ENCODE data around the gene CLIP4. TPM values are rescaled to one million over a fixed set of nuclear protein-coding genes. Genes with fewer than 3 reads are reported as not detected.

The CLIP4 gene
- total RNA-seq, 3 donors from 2014 or later (not counting 1 experiment from before 2014, with no cell fraction given), result 56.8 to 88.0 (median 72.6) TPM

DNA sequence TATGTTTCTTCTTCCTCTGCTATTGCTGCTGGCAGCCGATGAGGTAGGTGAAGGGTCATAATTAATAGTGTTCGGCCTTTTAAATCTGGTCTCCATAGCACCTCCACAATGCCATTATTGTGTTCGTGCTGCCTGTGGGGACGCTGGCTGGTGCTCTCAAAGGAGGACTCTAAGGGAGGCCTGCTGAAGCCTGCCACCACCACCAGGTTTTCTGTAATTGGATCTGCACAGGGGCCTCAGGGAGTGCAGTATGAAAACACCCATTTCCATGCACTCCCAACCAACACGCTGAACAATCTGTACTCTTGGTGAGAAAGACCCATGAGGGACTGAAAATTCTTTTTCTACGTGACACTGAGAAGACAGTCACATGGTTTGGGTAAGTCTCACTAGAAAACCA, 17.6 kb upstream of the CLIP4 start:
- Mint-ChIP-seq H3K27ac (no peak overlapping the region), H3K27me3 (ENCODE audit: low read depth in 2 of 2) (no peaks in the 10 kb centered on the region), H3K9me3 (no peaks in the 10 kb centered on the region), H3K36me3 (no peaks in the 10 kb centered on the region), H3K4me3 (no peak overlapping the region), H3K4me1 (no peaks in the 10 kb centered on the region)
- H3K36me3 ChIP-seq (ENCODE audit: control insufficient read depth, insufficient read depth, low read length), result no peaks in the 10 kb centered on the region
- TF ChIP-seq, protein P1, sequence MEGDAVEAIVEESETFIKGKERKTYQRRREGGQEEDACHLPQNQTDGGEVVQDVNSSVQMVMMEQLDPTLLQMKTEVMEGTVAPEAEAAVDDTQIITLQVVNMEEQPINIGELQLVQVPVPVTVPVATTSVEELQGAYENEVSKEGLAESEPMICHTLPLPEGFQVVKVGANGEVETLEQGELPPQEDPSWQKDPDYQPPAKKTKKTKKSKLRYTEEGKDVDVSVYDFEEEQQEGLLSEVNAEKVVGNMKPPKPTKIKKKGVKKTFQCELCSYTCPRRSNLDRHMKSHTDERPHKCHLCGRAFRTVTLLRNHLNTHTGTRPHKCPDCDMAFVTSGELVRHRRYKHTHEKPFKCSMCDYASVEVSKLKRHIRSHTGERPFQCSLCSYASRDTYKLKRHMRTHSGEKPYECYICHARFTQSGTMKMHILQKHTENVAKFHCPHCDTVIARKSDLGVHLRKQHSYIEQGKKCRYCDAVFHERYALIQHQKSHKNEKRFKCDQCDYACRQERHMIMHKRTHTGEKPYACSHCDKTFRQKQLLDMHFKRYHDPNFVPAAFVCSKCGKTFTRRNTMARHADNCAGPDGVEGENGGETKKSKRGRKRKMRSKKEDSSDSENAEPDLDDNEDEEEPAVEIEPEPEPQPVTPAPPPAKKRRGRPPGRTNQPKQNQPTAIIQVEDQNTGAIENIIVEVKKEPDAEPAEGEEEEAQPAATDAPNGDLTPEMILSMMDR (IDR thresholded peaks at IDR 0.05), result no peak
- H3K9me3 ChIP-seq (ENCODE audit: control insufficient read depth, insufficient read depth, low read length), result no peaks in the 10 kb centered on the region
- no peak overlapping the region for H3K4me3 ChIP-seq (ENCODE audit: low read length)
- H3K4me1 ChIP-seq (ENCODE audit: control insufficient read depth, insufficient read depth, low read length), result no peaks in the 10 kb centered on the region
- intact Hi-C loops (cut with micrococcal nuclease), result no loop called here
- WGBS (ENCODE audit: insufficient coverage), result 95% methylated on average over 6 of the region's 6 CpGs
- ATAC-seq (no peak), DNase-seq (no peak)
- H3K27me3 ChIP-seq (ENCODE audit: control insufficient read depth, insufficient read depth, low read length), result no peaks in the 10 kb centered on the region
- no peak overlapping the region for H3K27ac ChIP-seq (ENCODE audit: low read length)

DNA sequence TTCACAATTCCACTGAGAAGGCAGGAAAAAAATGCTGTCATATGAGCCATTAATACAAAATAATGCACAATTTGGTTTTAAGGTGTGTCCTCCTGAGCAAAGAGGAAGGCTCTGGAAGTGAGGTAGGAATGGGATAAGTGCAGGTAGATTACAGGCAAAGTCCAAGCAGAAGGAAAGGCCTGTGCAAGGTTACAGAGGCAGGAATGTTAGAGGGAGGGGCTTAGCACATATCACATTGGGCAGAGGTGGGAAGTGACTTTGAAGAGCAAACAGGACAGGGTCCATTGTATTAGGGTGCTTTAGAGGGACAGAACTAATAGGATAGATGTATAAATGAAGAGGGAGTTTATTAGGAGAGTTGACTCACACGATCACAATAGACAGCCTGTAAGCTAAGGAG, 14.7 kb upstream of the CLIP4 start:
- Histone ChIP-seq H3K4me3 (ENCODE audit: low read length) (no peak overlapping the region), H3K36me3 (ENCODE audit: control insufficient read depth, insufficient read depth, low read length) (no peaks in the 10 kb centered on the region), H3K4me1 (ENCODE audit: control insufficient read depth, insufficient read depth, low read length) (no peaks in the 10 kb centered on the region), H3K27me3 (ENCODE audit: control insufficient read depth, insufficient read depth, low read length) (no peaks in the 10 kb centered on the region), H3K9me3 (ENCODE audit: control insufficient read depth, insufficient read depth, low read length) (no peaks in the 10 kb centered on the region), H3K27ac (ENCODE audit: low read length) (no peak overlapping the region)
- intact Hi-C loops (cut with micrococcal nuclease), result no loop called here
- Mint-ChIP-seq H3K4me1 (peaks cover 0 to 5% of the 10 kb centered on the region in 2 donors), H3K36me3 (no peaks in the 10 kb centered on the region), H3K9me3 (no peaks in the 10 kb centered on the region), H3K27ac (no peak overlapping the region), H3K4me3 (no peak overlapping the region), H3K27me3 (ENCODE audit: low read depth in 2 of 2) (no peaks in the 10 kb centered on the region)
- 93% methylated on average over 1 of the region's 1 CpG for WGBS (ENCODE audit: insufficient coverage)
- TF ChIP-seq, protein P1 (IDR thresholded peaks at IDR 0.05), result no peak
- DNase-seq (no peak), ATAC-seq (no peak)

DNA sequence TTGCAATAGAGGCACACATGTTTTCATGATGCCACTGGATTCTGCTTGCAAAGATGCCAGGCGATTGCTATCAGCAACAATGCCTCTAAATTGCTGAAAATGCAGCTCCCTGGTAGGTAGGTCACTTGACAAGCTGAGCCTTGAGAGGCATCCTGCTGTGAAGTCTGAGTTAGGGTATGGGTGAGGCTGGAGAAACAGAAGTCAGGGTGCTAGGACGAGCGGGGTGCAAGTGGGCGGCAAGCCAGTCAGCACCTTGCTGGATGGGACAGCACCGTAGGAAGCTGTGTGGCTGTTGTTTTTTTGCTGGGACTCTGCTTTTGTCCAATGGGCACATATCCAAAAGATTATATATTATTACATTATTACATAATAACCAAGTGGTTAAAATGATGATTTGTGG, 10.5 kb upstream of the CLIP4 start:
- H3K27ac Mint-ChIP-seq, result no peak overlapping the region
- H3K36me3 Mint-ChIP-seq, result no peaks in the 10 kb centered on the region
- ATAC-seq, result no peak
- DNase-seq, result no peak
- H3K27me3 ChIP-seq (ENCODE audit: control insufficient read depth, insufficient read depth, low read length), result no peaks in the 10 kb centered on the region
- TF ChIP-seq, protein P1 (IDR thresholded peaks at IDR 0.05), result no peak
- peaks cover 0 to 5% of the 10 kb centered on the region in 2 donors for H3K4me1 Mint-ChIP-seq
- no peaks in the 10 kb centered on the region for H3K9me3 Mint-ChIP-seq
- H3K4me3 Mint-ChIP-seq, result no peak overlapping the region
- H3K36me3 ChIP-seq (ENCODE audit: control insufficient read depth, insufficient read depth, low read length), result no peaks in the 10 kb centered on the region
- no peaks in the 10 kb centered on the region for H3K4me1 ChIP-seq (ENCODE audit: control insufficient read depth, insufficient read depth, low read length)
- no peak overlapping the region for H3K4me3 ChIP-seq (ENCODE audit: low read length)
- intact Hi-C loops (cut with micrococcal nuclease), result no loop called here
- no peak overlapping the region for H3K27ac ChIP-seq (ENCODE audit: low read length)
- H3K27me3 Mint-ChIP-seq (ENCODE audit: low read depth in 2 of 2), result peaks cover 0 to 2% of the 10 kb centered on the region in 2 donors
- H3K9me3 ChIP-seq (ENCODE audit: control insufficient read depth, insufficient read depth, low read length), result no peaks in the 10 kb centered on the region
- WGBS (ENCODE audit: insufficient coverage), result 96% methylated on average over 4 of the region's 5 CpGs

DNA sequence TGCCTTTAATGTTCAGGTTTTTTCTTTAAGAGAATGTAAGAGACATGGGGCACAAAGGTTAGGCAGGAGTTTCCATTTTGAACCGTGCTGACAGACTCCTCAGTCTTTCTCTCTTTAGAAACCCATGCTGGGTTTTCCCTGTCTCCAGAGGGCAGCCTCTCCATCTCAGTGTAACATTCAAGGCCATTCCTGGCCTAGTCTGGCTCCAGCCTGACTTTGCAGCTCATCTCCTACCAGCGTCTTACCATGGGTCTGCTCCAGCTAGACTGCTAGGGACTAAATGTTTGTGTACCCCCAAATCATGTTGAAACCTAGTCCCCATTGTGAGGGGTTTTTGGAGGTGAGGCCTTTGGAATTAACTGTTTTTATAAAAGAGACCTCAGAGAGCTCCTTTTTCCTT, 9.8 kb upstream of the CLIP4 start:
- no peaks in the 10 kb centered on the region for H3K4me1 ChIP-seq (ENCODE audit: control insufficient read depth, insufficient read depth, low read length)
- no peaks in the 10 kb centered on the region for H3K36me3 Mint-ChIP-seq
- ATAC-seq (no peak), DNase-seq (no peak)
- H3K27me3 Mint-ChIP-seq (ENCODE audit: low read depth in 2 of 2), result peaks cover 0 to 2% of the 10 kb centered on the region in 2 donors
- 89% methylated on average over 2 of the region's 2 CpGs for WGBS (ENCODE audit: insufficient coverage)
- H3K9me3 ChIP-seq (ENCODE audit: control insufficient read depth, insufficient read depth, low read length), result no peaks in the 10 kb centered on the region
- intact Hi-C loops (cut with micrococcal nuclease), result no loop called here
- no peak overlapping the region for H3K27ac ChIP-seq (ENCODE audit: low read length)
- no peaks in the 10 kb centered on the region for H3K27me3 ChIP-seq (ENCODE audit: control insufficient read depth, insufficient read depth, low read length)
- H3K4me3 ChIP-seq (ENCODE audit: low read length), result no peak overlapping the region
- no peak overlapping the region for H3K27ac Mint-ChIP-seq
- no peak overlapping the region for H3K4me3 Mint-ChIP-seq
- peaks cover 0 to 5% of the 10 kb centered on the region in 2 donors for H3K4me1 Mint-ChIP-seq
- no peaks in the 10 kb centered on the region for H3K9me3 Mint-ChIP-seq
- TF ChIP-seq, protein P1 (IDR thresholded peaks at IDR 0.05), result no peak
- no peaks in the 10 kb centered on the region for H3K36me3 ChIP-seq (ENCODE audit: control insufficient read depth, insufficient read depth, low read length)
